ENCODE measurements around the gene CCDC110.
A peak's percentile ranks its signal among the peaks of the same experiment; 100 is the strongest.
"Not testable (repeated sequence)": the region's sequence is repeated elsewhere in the genome, so short reads cannot be mapped to it uniquely, and the experiment has no call there.

CCDC110 gene

GRCh38 chr4:185471235-185472102, at the start of gene CCDC110:
Gene CCDC110 (minus strand): TSS chr4:185471733. CDS start chr4:185471683, 50 bp downstream.
- peak; percentile 95 for DNase-seq (ENCODE audit: low read depth)

GRCh38 chr4:185520119-185520518, 48.6 kb upstream of the CCDC110 start:
- no peak for DNase-seq (ENCODE audit: low read depth)

GRCh38 chr4:185518494-185518893, 47.0 kb upstream of the CCDC110 start:
- no peak for DNase-seq (ENCODE audit: low read depth)

- DNase-seq (ENCODE audit: low read depth), result no peak
These were observed 46.5 kb upstream of the CCDC110 start for GRCh38 chr4:185518069-185518468.

GRCh38 chr4:185515248-185515647, 43.7 kb upstream of the CCDC110 start:
- no peak for DNase-seq (ENCODE audit: low read depth)

GRCh38 chr4:185514182-185514697, 42.7 kb upstream of the CCDC110 start:
- no peak for DNase-seq (ENCODE audit: low read depth)

GRCh38 chr4:185513489-185514181, 42.1 kb upstream of the CCDC110 start:
- DNase-seq (ENCODE audit: low read depth), result no peak

GRCh38 chr4:185512516-185512915, 41.0 kb upstream of the CCDC110 start:
- no peak for DNase-seq (ENCODE audit: low read depth)

GRCh38 chr4:185511243-185511642, 39.7 kb upstream of the CCDC110 start:
- DNase-seq (ENCODE audit: low read depth), result not testable (repeated sequence)

- DNase-seq (ENCODE audit: low read depth), result no peak
These were observed 39.3 kb upstream of the CCDC110 start for GRCh38 chr4:185510806-185511205.

GRCh38 chr4:185508181-185508580, 36.6 kb upstream of the CCDC110 start:
- no peak for DNase-seq (ENCODE audit: low read depth)

GRCh38 chr4:185506422-185506821, 34.9 kb upstream of the CCDC110 start:
- DNase-seq (ENCODE audit: low read depth), result no peak

GRCh38 chr4:185504098-185505047, 32.8 kb upstream of the CCDC110 start:
- DNase-seq (ENCODE audit: low read depth), result no peak

- DNase-seq (ENCODE audit: low read depth), result no peak
These were observed 30.9 kb upstream of the CCDC110 start for GRCh38 chr4:185502386-185502785.

GRCh38 chr4:185500576-185500975, 29.0 kb upstream of the CCDC110 start:
- DNase-seq (ENCODE audit: low read depth), result no peak

- no peak for DNase-seq (ENCODE audit: low read depth)
These were observed 28.5 kb upstream of the CCDC110 start for GRCh38 chr4:185500035-185500434.

GRCh38 chr4:185488650-185489049, 17.1 kb upstream of the CCDC110 start:
- no peak for DNase-seq (ENCODE audit: low read depth)

- no peak for DNase-seq (ENCODE audit: low read depth)
These were observed 9.9 kb upstream of the CCDC110 start for GRCh38 chr4:185481401-185481800.

GRCh38 chr4:185480016-185480732, 8.6 kb upstream of the CCDC110 start:
- DNase-seq (ENCODE audit: low read depth), result no peak

GRCh38 chr4:185479507-185479971, 8.0 kb upstream of the CCDC110 start:
- no peak for DNase-seq (ENCODE audit: low read depth)

GRCh38 chr4:185473247-185473646, 1.7 kb upstream of the CCDC110 start:
- no peak for DNase-seq (ENCODE audit: low read depth)
